ENCODE results near the gene MFSD6L. TPM values are rescaled to one million over a fixed set of nuclear protein-coding genes. Genes with fewer than 3 reads are reported as not detected.

Gene MFSD6L
- total and polyA plus RNA-seq, 12 donors: 0.06 to 0.24 (median 0.13) TPM; not detected in 7

DNA sequence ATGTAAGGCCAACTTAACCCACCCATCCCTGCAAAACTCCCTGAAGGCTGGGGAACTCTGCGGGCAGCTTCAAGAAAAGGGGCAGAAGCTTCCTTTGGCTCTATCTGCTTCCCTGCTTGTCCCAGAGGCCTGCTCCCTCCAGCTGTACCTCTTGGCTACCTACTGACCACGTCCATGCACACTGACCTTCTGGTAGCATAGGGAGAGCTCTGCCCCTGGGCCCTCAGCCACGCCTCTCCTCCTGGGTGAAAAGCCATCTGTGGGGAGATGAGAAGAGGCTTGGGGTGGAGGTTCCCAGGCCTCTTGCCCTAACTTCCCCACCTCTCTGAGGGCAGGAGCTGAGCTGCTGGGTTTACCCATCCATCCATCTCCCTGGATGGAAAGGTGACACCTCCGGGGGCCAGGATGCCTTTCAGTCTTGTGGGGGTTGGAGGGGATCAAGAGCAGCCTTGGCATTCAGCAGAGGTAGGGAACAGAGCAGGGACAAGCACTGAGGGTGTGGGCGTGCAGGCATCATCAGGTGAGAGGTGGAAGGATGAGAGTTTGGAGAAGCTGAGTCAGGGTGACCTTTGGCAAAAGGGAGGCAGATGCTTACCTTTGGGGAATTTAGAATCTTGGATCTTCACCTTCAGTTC, 23.4 kb upstream of the MFSD6L start:
- Histone ChIP-seq H3K4me1 (replicated peaks in 1 of 2) (no peaks in the 10 kb centered on the region), H3K36me3 (replicated peaks in 1 of 2) (no peaks in the 10 kb centered on the region), H3K27me3 (no peaks in the 10 kb centered on the region), H3K27ac (no peak overlapping the region), H3K4me3 (no peak overlapping the region), H3K9me3 (replicated peaks in 1 of 3) (no peaks in the 10 kb centered on the region)
- intact Hi-C loops (cut with DNase I): no loop called here
- 77 to 92% (median 81%) methylated on average over 1 to 5 of the region's 5 CpGs for WGBS, 4 donors
- TF ChIP-seq, protein P1, sequence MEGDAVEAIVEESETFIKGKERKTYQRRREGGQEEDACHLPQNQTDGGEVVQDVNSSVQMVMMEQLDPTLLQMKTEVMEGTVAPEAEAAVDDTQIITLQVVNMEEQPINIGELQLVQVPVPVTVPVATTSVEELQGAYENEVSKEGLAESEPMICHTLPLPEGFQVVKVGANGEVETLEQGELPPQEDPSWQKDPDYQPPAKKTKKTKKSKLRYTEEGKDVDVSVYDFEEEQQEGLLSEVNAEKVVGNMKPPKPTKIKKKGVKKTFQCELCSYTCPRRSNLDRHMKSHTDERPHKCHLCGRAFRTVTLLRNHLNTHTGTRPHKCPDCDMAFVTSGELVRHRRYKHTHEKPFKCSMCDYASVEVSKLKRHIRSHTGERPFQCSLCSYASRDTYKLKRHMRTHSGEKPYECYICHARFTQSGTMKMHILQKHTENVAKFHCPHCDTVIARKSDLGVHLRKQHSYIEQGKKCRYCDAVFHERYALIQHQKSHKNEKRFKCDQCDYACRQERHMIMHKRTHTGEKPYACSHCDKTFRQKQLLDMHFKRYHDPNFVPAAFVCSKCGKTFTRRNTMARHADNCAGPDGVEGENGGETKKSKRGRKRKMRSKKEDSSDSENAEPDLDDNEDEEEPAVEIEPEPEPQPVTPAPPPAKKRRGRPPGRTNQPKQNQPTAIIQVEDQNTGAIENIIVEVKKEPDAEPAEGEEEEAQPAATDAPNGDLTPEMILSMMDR (IDR thresholded peaks at IDR 0.05): no peak
- TF ChIP-seq POLR2A (IDR thresholded peaks at IDR 0.05): no peak
- peak in 1 of 7 donors; percentile 15 for DNase-seq

DNA sequence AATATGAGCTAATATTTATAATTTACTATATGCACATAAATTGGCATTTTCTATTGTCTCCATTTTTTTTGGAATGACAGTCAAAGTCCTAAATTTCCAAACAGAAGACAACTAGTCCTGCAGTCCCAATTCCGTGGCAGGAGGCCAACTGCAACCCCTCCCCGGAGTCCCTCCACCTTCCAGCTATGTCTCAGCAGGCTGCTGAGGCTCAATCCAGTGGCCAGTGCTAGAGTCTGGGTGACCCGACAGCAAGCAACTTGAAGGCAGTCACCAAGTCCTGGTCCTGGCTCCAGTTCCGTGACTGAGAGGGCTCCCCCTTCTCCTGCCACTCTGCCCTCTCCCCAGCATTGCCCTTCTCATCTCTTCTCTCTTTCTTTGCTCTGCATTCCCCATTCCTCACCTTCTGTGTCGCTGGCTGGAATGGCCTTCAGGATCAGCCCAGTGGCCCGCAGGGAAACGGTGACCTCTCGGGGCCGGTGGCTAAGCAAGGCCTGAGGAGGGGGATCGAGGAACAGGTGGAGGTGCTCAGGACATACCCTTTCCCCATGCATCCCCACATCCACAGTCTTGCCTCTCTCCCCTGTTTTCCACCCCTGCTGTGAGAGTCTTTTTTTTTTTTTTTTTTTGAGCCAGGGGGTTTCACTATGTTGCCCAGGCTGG, 22.4 kb upstream of the MFSD6L start:
- no peaks in the 10 kb centered on the region for H3K9me3 ChIP-seq (replicated peaks in 1 of 3)
- no peaks in the 10 kb centered on the region for H3K36me3 ChIP-seq (replicated peaks in 1 of 2)
- TF ChIP-seq, protein P1 (IDR thresholded peaks at IDR 0.05): no peak
- no peak for TF ChIP-seq POLR2A (IDR thresholded peaks at IDR 0.05)
- H3K4me3 ChIP-seq: no peak overlapping the region
- H3K27me3 ChIP-seq: no peaks in the 10 kb centered on the region
- H3K27ac ChIP-seq: no peak overlapping the region
- H3K4me1 ChIP-seq (replicated peaks in 1 of 2): no peaks in the 10 kb centered on the region
- no peak for DNase-seq
- WGBS, 4 donors: 73 to 86% (median 79%) methylated on average over 10 of the region's 10 CpGs
- intact Hi-C loops (cut with DNase I): no loop called here

DNA sequence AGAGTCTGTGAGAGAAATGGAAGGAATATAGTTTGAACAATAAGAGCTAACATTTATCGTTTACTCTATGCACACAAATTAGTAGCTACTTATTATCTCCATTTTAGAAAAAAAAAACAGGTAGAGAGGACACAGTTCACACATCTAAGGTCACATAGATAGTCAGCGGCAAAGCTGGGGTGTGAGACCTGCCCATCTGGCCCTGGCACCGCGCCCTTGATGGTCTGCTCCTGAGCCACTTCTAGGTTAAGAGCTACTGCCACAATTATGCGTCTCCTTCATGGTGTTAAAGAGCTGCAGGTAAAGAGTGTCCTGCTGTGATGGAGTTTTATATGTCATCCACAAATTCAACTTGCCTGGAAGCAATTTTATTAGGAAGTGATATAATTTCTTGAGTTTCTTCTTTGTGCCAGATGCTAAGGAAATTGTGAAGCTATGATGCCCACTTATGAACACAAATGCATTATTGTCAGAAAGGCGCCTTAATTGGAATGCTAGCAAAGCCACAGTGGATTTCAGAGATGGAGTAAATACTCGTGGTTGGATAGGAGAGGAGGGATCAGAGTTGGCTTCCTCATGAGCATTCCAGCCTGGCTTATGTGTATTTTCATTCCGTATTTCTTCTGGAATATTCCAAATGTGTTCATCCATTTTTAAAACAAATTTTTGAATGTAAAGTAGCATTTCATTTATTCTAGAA, 21.3 kb upstream of the MFSD6L start:
- intact Hi-C loops (cut with DNase I): no loop called here
- peak in 1 of 7 donors; percentile 9 for DNase-seq
- Histone ChIP-seq H3K27ac (no peak overlapping the region), H3K27me3 (no peaks in the 10 kb centered on the region), H3K36me3 (replicated peaks in 1 of 2) (no peaks in the 10 kb centered on the region), H3K4me1 (replicated peaks in 1 of 2) (no peaks in the 10 kb centered on the region), H3K9me3 (replicated peaks in 1 of 3) (no peaks in the 10 kb centered on the region), H3K4me3 (no peak overlapping the region)
- TF ChIP-seq POLR2A (IDR thresholded peaks at IDR 0.05): no peak
- TF ChIP-seq, protein P1 (IDR thresholded peaks at IDR 0.05): no peak
- 76 to 80% (median 77%) methylated on average over 8 of the region's 8 CpGs for WGBS, 4 donors

DNA sequence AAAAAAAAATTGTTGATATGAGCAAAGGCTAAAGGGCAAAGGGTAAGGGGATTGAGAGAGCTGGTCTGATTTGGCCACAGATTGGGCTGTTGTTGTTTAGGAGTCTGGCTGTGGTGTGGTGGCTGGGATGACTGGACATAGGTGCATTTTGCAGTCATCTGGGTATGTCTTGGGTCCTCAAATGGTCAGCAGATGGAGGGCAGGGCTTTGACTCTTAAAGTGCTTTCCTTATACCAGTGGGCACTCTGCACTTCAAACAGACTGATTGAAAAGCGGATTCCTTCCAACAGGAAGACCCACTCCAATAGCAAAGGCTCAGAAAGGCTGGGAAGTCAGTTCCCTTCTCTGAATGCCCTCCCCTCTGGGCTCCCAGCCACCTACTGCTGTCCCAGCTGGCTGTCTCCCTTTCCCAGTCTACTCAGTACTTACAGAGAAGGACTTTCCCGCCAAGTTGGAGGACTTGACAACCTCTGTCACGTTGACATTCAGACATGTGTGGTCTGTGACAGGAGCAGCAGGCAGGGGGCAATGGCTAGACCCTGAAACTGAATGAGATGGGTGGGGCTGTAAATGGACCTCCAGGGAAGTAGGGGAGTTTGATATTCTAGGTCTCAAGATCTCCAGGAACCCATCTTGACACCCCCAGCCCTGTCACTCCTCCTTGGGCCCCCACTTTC, 19.6 kb upstream of the MFSD6L start:
- Histone ChIP-seq H3K4me1 (replicated peaks in 1 of 2) (no peaks in the 10 kb centered on the region), H3K9me3 (replicated peaks in 1 of 3) (no peaks in the 10 kb centered on the region), H3K27ac (no peak overlapping the region), H3K36me3 (replicated peaks in 1 of 2) (no peaks in the 10 kb centered on the region), H3K27me3 (no peaks in the 10 kb centered on the region), H3K4me3 (no peak overlapping the region)
- no peak for TF ChIP-seq POLR2A (IDR thresholded peaks at IDR 0.05)
- TF ChIP-seq, protein P1 (IDR thresholded peaks at IDR 0.05): no peak
- intact Hi-C loops (cut with DNase I): no loop called here
- WGBS, 4 donors: 49 to 64% (median 56%) methylated on average over 3 of the region's 3 CpGs
- DNase-seq: peak in 1 of 7 donors; percentile 24

All from adrenal gland (tissue), 12 donors.